HG03095 (cell line): ENCODE results near the gene SRGAP3.

ENCODE experiments used
- ATAC-seq: cut with Tn5 transposase; IDR thresholded peaks from one replicate; pipeline ENCODE4 v1.9.1; 2021; ENCODE audit warnings: moderate library complexity; ENCODE audit not compliant: unreplicated experiment

Gene SRGAP3

DNA sequence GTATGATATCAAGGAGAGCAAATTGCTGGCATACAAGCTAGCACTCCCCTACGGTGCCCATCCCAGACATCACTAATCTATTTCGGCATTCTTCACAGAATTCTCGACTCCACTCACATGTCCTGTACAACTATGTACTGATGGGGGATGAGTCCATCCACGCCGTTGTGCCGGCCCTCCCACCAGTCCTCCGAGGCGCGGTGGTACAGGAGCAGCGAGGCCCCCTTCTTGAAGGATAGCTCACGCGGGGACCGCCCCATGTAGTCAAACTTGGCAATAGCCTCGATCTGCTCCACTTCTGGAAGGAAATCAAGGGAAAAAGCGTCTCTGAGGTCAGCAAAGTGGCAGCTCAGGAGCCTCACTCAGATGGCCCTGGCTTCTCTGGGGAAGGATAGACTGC is 255.2 kb downstream of the SRGAP3 start:
- no peak for ATAC-seq

DNA sequence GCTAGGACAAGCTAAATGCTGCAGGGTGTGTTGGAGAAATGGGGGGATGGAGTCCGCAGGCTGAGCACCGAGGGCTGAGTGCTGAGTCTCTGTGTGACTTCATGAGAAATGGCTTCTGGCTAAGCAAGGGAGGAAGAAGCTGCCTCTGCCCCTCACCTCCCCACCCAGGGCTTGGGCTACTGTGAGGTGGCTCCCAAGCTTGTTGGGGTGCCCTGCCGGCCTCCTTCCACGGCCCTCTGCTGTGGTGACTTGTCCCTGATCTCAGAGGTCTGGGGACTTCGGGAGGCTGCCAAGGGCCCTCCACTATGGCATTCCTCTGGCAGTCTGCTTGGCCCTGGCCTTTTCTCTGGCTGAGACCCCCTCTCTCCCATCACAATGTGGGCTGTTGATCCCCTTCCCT is 256.1 kb downstream of the SRGAP3 start:
- no peak for ATAC-seq

DNA sequence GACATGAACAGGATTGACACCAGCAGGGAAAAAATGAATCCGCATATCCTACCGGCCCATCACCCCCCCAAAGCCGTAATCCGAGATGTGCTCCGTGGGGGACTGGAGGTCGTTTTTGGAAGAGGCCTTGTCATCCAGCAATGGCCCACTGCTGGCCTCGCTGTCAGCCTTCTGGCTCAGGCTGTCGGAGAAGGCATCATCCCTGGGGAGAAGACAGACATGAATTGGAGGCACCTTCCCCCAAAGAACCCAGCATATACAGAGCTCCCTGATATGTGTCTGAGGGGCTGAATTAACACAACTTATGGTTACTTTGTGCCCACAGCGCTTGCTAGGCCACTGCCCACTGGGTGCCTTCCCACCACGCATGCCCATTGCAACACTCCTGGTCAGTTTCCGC is 256.6 kb downstream of the SRGAP3 start:
- no peak for ATAC-seq

DNA sequence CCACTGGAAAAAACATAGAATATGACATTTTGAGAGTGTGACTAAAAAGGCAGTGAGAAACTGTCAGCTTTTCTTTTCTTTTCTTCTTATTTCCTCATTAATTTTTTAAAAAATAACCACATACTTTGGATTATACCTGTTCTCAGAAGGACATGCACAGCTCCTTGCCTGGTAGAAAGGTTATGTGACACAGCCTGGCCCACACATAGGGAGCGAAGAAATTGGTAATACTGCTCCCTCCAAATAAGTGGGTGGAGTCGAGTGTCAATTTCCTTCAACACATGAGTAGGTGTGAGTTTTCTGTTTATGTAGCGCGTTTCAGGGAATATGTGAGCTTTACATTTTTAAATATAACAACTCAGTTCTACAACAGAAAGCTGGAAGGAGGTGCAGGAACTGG is 257.2 kb downstream of the SRGAP3 start:
- ATAC-seq: no peak

DNA sequence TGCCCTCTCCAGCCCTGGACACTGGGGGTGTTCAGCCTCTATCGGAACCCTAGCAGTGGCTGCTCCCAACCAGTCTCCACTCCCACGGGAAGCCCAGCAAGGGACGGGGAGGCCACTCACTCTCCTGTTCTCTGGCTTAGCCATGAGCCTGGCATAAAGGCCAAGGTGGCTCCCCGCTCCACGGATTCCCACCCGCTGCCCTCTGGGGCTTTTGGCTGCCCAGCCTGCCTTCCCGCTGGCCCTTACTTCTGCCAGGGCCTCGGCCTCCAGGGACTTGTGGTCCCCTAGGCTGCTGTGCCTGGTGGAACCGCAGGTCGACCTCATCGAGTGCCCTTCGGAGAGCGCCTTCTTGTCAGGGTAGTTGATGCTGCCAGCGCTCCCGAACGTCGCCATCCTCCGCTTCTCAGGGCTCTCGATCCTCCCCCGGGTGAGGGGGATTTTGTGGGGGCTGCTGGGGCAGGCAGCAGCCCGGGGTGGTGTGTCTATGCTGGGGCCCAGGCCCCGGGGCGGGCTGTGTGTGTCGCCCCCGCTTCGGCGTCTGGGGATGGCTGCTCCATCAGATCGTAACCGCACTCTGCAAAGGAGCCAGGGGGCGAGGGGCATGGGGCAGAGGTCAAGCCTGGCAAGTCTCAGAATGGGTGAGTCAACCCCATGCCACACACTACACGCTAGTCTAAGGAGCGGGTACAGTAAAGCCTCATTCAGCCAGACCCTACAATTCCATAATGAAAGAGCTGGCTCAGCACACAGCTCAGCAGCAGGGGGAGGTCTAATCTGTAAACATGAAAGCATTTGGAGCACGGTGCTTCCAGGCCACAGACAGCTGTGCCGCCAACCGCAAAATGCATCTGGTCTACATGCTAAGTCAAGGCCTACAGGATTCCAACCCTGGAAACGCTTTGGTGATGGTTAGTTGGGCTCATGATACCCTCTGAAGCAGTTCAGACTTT is 258.9 kb downstream of the SRGAP3 start:
- no peak for ATAC-seq

DNA sequence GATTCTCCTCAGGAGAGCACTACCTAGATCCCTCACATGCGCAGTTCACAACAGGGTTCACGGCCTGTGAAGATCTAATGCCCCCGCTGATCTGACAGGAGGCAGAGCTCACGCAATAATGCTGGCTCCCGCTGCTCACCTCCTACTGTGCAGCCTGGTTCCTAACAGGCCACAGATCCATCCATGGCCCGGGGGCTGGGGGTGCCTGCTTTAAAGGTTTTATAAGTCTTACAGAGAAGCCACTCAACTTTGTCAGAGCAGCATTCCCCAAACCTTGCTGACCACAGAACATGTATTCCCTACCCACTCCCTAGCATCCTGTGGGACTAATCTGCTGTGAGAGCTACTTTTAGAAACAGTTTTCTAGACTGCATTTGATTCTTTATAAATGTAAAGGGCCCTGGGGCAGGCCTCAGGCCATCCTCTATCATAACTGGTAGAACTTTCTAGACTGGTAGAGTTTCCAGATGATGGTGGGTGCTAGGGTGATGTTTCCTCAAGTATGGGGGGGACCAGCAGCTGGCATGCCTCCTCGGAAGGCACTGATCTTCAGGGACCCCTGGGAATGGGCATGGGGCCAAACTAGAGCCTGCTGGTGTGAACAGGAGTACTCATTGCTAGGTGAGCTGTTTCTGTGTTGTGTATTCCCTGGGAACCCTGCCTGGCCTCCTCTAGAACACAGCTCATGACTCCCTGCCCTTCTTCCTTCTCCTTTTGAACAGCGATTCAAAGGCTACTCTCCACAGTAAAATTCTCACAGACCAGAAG is 260.5 kb downstream of the SRGAP3 start:
- ATAC-seq: no peak

DNA sequence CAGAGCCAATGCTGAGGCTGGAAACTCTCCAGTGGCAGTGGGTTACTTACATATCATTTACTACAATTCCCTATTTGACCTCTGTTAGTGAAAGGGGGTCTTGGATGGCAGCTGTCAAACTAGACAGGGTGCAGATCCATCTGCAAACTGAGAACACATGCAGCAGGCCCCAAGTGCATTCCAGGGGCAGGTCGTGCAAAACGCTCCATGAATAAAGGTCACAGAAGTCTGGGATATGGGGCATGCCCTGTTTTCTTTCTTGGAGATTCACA is 261.1 kb downstream of the SRGAP3 start:
- ATAC-seq: no peak

DNA sequence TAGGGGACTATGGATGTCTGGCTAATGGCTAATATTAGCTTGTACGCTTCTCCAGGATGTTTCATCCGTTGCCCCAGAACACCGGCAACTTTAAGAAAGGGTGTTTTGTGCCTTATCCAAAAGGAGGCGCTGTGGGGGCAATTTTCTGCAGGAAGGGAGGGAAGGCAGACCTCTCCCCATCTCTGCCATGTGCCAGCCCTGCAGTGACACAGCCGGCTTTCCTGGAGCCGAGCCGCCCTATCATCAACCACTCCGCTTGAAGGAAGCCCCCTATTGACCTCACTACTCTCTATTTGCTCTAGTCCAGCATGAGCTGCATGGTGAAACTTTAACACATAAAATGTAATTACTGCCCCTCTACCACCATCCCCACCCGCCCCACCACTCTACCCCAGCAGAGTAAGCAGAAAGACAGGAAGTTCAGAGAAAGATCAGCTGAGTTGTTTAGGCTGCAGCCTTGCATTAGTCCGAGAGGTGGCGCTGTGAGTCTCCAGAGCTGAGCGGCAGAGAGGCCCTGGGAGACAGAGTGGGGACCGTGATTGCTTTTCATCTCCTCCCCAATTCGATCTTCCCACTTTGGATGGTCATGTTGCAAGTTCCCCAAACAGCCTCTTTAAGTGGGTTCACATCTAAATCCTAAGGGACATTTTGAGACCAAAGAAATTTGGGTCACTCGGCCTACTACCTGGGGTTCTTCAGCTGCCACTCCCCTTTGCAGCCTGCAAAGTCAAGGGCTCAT is 261.6 kb downstream of the SRGAP3 start:
- peak; percentile 77 for ATAC-seq

DNA sequence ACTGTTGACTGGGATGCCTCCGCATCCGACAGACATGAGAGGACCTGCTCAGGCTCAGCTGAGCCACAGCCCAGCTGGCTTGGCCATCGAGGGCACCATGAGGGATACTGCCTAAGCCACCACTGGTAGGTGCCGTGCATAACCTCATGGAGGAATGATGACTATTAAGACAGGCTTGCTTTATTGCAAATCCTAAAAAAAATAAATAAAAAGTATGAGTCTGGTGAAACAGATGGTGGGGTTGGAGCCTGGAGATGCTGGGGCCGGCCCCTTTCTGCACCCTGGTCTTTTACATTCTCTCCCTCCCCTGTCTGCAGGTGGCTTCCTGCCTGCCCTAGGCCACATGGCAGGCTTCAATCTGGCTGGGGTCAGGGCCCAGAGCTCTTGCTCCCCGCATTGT is 262.2 kb downstream of the SRGAP3 start:
- ATAC-seq: no peak

DNA sequence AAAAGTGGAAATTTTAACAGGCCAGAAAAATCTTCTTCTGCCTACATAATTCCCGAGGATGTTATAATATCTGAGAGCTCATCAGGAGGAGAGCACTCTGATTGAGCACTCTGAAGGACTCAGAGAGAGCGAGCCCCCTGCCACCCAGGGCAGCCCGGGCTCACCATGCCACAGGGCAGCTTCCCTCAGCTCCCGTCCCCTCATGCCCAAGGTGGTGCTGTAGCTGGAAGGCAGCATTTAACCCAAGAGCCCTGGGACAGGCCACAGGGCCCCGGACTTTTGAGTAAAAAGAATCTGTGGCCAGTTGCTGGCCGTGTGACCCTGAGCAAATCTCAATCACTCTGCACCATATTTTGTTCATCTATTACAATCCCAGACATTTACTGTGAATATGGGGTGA is 262.7 kb downstream of the SRGAP3 start:
- no peak for ATAC-seq

DNA sequence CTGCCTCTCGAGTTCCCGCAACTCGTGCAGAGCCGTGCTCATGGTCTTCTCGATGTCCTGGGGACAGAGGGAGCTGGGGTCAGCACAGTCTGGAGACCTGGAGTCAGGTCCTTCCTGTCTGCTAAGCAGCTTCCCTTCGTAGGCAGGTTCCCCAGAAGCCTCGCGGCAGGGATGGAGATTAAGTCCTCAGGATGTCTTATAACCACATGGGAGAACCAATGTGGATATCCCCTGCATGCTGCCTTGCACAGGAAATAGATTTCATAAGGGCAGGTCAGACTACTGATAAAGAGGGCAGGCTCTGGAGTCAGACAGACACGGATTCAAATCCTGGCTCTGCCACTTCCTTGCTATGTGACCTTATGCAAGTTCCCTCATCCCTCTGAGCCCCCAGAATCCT is 263.6 kb downstream of the SRGAP3 start:
- ATAC-seq: no peak

DNA sequence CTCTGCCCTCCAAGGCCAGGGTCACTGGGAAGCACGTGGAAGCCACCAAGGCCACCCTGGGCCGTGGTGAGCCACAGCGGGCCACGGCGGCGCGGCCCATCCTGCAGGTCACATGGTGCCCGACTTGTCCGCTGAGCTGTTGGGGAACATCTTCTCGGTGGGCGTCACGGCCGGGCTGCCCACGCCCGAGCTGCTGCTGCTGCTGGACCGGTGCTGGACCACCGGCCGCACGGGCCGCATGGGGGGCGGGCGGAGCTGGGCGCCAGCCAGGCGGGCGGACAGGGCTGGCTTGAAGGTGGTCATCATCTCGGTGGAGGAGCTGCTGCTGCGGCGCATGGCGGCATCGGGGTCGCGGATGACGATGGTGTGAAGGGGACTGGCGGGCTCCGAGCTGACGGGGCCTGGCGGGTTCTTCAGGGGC is 264.0 kb downstream of the SRGAP3 start:
- no peak for ATAC-seq

DNA sequence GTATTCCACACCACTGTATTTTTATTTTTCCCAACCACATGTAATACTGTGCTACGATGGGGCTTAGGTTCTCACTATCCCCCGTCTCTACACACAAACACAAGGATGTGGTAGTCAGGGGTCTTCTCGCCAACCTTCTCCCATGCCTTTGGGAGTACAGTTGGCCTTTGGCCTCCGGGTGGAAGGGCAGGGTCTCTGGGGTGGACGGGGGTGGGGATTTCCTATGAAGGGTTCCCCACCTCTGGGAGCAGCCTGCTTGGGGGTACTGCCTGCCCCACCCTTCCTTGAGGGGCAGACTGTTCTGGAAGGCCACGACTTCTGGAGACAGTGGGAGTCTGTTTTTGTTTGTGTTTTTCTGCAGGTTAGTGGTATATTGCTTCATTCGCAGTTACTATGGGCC is 264.9 kb downstream of the SRGAP3 start:
- no peak for ATAC-seq

DNA sequence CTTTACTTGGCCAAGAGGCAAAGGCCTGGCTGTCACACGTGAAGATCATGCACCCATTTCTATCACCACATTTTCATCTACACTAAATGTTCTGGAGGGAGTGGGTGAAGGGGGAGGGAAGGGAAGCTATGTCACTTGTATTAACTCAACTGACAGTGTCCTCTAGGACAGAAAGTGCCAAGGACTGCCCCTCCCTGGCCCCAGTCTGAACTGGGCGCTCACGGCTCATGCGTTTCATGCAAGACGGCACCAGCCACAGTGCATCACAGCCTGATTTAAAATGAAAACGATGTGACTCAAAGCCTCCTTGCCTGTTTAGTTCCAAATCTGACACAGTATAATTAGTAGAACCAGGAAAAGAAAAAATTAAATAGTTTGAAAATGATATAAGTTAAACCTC is 265.4 kb downstream of the SRGAP3 start:
- ATAC-seq: no peak

DNA sequence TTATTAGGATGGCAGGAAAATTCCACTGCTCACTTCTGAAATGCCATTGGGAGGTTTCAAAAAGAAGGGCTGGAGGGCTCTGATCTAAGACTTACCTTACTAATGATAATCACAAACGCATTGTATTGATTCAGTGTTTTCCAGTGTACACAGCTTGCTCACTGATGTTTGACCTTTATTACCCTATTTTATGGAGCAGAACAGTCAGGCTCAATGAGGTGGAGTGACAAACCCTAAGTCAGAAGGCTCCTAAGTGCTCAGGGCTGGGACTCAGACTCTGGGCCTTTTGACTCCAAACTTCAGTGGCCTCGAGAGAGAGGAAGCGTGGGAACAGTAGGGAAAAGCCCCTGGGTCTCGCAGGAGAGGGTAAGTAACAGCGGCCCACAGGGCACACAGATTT is 265.9 kb downstream of the SRGAP3 start:
- no peak for ATAC-seq

DNA sequence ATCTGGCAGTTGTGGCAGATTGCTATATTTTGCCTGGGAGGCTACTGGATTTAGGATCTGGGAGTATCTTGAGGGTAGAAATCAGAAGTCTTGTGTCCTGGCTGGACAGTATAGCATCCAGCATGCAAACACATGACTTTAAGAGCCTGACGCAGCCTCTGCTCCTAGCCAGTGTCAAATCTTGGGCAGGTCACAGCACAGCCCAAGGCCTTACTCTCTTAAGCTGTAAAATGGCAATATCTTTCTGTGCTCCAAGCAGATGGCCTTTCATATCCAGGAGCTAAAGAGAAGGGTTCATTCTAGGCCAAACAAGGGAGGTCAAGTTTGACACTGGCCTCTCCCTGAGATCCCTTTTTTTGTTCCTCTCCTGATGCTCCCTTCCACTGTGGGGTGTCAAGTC is 266.4 kb downstream of the SRGAP3 start:
- ATAC-seq: no peak

DNA sequence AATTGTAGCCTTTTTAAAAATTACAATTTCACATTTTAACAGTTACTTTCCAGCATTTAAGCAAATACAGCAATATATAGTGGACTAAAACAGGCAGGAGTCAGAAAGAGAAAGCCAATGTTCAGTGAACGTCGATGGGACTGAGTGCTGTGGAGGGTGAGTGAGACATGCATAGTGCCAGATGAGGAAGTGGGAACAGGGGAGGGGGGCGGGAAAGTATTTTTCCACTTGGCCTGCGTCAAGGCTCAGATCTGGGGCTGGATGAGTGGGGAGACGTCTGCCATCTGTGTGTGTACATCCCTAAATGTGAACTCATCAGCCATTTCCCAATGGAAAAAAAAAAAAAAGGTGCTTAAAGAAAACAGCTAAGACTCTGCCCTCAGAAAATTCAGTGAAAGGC is 266.9 kb downstream of the SRGAP3 start:
- ATAC-seq: no peak

DNA sequence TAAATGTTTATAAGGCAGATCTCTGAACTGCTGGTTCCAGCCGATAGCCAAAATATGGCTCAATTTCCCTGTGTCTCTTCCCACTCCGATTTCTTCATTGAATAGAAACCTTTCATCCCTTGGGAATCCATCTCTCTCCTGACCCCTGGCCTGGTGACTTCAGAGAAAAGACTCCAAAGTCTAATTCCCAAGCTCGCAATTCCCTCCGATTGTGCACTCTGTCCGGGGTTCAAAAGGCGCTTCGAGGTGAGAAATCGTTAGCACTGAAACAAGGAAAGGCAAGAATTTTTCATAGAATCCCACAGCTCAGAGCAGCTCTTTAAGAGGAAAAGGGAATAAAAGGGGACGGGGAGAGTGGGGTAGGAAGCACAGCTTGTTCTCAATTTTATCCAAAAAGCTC is 267.7 kb downstream of the SRGAP3 start:
- ATAC-seq: no peak

DNA sequence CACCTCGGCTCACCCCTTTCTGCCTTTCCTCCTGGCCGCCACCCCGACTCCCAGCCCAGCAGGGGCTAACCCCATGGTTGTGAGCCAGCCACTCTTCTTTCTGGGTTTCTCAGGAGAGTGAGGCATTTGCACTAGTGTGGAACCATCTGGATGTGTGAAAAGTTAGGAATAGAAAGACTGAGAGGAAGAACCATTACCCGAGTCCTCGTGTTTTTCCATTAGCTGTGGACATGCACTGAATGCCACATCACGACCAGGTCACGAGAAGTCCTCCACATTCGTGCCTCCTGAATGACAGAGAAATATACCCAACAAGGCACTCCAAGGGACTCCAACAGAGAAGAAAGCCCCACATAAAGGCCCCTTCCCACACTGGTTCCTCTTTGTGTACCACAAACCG is 268.1 kb downstream of the SRGAP3 start:
- ATAC-seq: no peak

DNA sequence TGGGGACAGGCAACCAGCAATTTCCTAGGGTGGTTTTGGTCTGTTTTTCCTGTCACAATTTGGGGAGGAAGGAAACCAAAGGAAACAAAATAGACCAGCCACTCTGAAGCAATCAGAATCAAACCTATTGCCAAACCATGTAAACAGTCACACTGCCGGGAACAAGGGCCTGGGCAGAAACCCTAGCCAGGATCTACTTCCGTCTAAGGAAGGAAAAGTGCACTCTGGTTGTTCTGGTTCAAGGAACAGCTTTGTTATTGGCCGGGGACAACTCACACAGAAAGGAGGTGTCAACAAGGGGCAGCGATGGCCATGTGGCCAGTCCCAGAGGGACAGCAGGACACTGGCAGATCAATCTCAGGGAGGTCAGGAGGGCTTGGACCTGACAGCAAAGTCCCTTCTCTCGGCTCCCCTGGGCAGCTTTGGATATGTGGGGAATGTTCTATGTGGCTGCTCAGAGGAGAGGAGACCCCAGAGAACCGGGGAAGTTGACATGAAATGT is 268.6 kb downstream of the SRGAP3 start:
- ATAC-seq: no peak

DNA sequence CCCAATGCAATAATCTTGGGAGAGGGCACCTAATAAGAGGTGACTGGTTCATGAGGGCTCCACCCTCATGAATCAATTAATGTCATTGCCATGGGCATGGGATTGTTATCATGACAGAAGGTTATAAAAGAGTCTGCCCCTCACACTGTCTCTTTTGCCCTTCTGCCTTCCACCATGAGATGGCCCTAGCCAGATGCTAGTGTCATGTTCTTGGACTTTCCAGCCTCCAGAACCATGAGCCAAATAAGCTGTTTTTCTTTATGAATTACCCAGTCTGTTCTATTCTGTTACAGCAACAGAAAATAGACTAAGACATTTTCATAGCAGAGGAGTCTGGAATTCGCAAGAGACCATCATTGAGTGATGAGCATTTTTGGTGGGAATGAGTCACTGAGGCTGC is 270.2 kb downstream of the SRGAP3 start:
- ATAC-seq: no peak

DNA sequence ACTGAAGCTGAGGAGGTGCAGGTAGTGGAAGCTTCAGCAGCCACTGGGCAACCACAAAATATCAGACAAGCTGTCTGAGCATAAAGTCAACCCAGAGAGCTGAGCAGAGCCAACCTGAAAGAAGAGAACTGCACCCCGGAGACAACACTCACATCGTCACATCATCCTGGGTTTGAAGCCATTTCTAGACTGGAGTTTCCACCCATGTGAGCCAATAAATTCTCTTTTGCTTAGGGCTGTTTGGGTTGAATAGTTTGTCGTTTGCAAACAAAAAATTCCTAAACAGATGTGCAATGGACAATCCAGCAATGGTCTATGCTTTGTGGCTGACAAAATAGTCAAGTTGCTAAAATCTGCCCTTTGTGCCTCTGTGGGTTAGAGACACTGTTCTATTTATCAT is 270.9 kb downstream of the SRGAP3 start:
- ATAC-seq: no peak
